Measurements from ENCODE around the gene SLIT3.

- TF ChIP-seq POLR2A (IDR thresholded peaks at IDR 0.05) (no peak), CTCF (IDR thresholded peaks at IDR 0.05) (no peak), POLR2AphosphoS5 (IDR thresholded peaks at IDR 0.05) (no peak)
These were observed 153.4 kb downstream of the SLIT3 start for GRCh38 chr5:169147534-169147933.

Measured in breast epithelium (tissue), 3 donors.